GM12872 (cell line): Measurements from ENCODE around the gene STRIT1.

Experiments
- CTCF ChIP-seq: IDR thresholded peaks from 3 replicates; pipeline ENCODE4 v1.5.1; 2011; ENCODE audit warnings: low read depth, mild to moderate bottlenecking, low read length, moderate library complexity; ENCODE audit not compliant: insufficient read depth

The STRIT1 gene

GRCh38 chr3:155313300-155313699 is 19.8 kb upstream of the STRIT1 start:
- TF ChIP-seq CTCF = no peak

- TF ChIP-seq CTCF = no peak
Measured at GRCh38 chr3:155312781-155313180, 19.3 kb upstream of the STRIT1 start.

- no peak for TF ChIP-seq CTCF
Measured at GRCh38 chr3:155309581-155309980, 16.1 kb upstream of the STRIT1 start.

GRCh38 chr3:155308831-155309230 is 15.3 kb upstream of the STRIT1 start:
- TF ChIP-seq CTCF = no peak

GRCh38 chr3:155307183-155307582 is 13.7 kb upstream of the STRIT1 start:
- no peak for TF ChIP-seq CTCF

GRCh38 chr3:155304394-155304793 is 10.9 kb upstream of the STRIT1 start:
- TF ChIP-seq CTCF = no peak

GRCh38 chr3:155303540-155304097 is 10.1 kb upstream of the STRIT1 start:
- TF ChIP-seq CTCF = no peak

- no peak for TF ChIP-seq CTCF
Measured at GRCh38 chr3:155302891-155303290, 9.4 kb upstream of the STRIT1 start.
